H1 (cell line): ENCODE measurements around the gene BTAF1. TPM values are rescaled to one million over a fixed set of nuclear protein-coding genes. Genes with fewer than 3 reads are reported as not detected.

Experiments
- CHD1 ChIP-seq: IDR thresholded peaks from 2 replicates; pipeline ENCODE4 v1.6.1; 2012; ENCODE audit warnings: low read depth, low read length, improper control_type of control experiment
- CHD2 ChIP-seq: IDR thresholded peaks from 2 replicates; pipeline ENCODE4 v1.6.1; 2012; ENCODE audit warnings: low read length, improper control_type of control experiment
- CREB1 ChIP-seq: IDR thresholded peaks from 2 replicates; pipeline ENCODE4 v1.6.1; 2012; ENCODE audit warnings: inconsistent platforms
- E2F6 ChIP-seq: IDR thresholded peaks from 2 replicates; pipeline ENCODE4 v1.6.1; 2012; ENCODE audit warnings: inconsistent platforms
- HDAC2 ChIP-seq, 2 experiments: fragments of 300-600 bp in 1 of 2; sonication (generic) in 1 of 2; IDR thresholded peaks; 2 replicates each; pipeline ENCODE4 v1.6.1; 2011 to 2012; ENCODE audit warnings: low read depth in 2 of 2, low read length in 2 of 2, mild to moderate bottlenecking in 2 of 2, moderate library complexity in 2 of 2, borderline replicate concordance in 1 of 2, inconsistent platforms in 1 of 2
- KDM4A ChIP-seq: IDR thresholded peaks from one replicate; pipeline ENCODE4 v1.7.1; 2012; ENCODE audit warnings: low read depth, mild to moderate bottlenecking, moderate library complexity, low read length, inconsistent platforms; ENCODE audit not compliant: severe bottlenecking
- MAX ChIP-seq: IDR thresholded peaks from 2 replicates; pipeline ENCODE4 v1.6.1; 2012; ENCODE audit warnings: inconsistent platforms
- NRF1 ChIP-seq: IDR thresholded peaks from 2 replicates; pipeline ENCODE4 v1.6.1; 2011; ENCODE audit warnings: mild to moderate bottlenecking, low read depth, low read length, improper control_type of control experiment
- PHF8 ChIP-seq: fragments of 200-600 bp; sonication (generic); conservative IDR thresholded peaks from 2 replicates; pipeline ENCODE4 v1.7.1; 2012; ENCODE audit warnings: low read depth, mild to moderate bottlenecking, inconsistent platforms, low read length, moderate library complexity
- POLR2A ChIP-seq, 2 experiments: IDR thresholded peaks; 1 replicate in 1 of 2; 2 replicates in 1 of 2; pipeline ENCODE4 v1.6.1; 2011; ENCODE audit warnings: low read depth in 2 of 2, low read length in 2 of 2, mild to moderate bottlenecking in 2 of 2; ENCODE audit errors: control extremely low read depth in 1 of 2
- RAD21 ChIP-seq, 2 experiments: IDR thresholded peaks in 1 of 2; conservative IDR thresholded peaks in 1 of 2; 2 replicates each; pipeline ENCODE4 v1.6.1; 2011; ENCODE audit warnings: low read depth in 2 of 2, low read length in 2 of 2, improper control_type of control experiment in 1 of 2, inconsistent platforms in 1 of 2, mild to moderate bottlenecking in 1 of 2, moderate library complexity in 1 of 2
- RBBP5 ChIP-seq: IDR thresholded peaks from 2 replicates; pipeline ENCODE4 v1.7.1; 2012; ENCODE audit warnings: low read depth, mild to moderate bottlenecking, inconsistent platforms, low read length, moderate library complexity, borderline replicate concordance
- SIN3A ChIP-seq, 2 experiments: IDR thresholded peaks in 1 of 2; conservative IDR thresholded peaks in 1 of 2; 2 replicates each; pipeline ENCODE4 v1.6.1; 2011 to 2012; ENCODE audit warnings: low read length in 2 of 2, improper control_type of control experiment in 1 of 2, low read depth in 1 of 2, mild to moderate bottlenecking in 1 of 2
- SIRT6 ChIP-seq: IDR thresholded peaks from one replicate; pipeline ENCODE4 v1.7.1; 2012; ENCODE audit warnings: low read length, inconsistent platforms
- SP4 ChIP-seq: IDR thresholded peaks from 2 replicates; pipeline ENCODE4 v1.6.1; 2012; ENCODE audit warnings: low read length, inconsistent platforms
- SUZ12 ChIP-seq: fragments of 200-600 bp; sonication (generic); IDR thresholded peaks from 2 replicates; pipeline ENCODE4 v1.6.1; 2012; ENCODE audit warnings: mild to moderate bottlenecking, inconsistent platforms, low read length, moderate library complexity, mixed read lengths
- TBP ChIP-seq: IDR thresholded peaks from 2 replicates; pipeline ENCODE4 v1.6.1; 2011; ENCODE audit warnings: low read depth, low read length, improper control_type of control experiment
- polyA plus RNA-seq, 7 experiments: library from polyadenylated mRNA; depleted of rRNA in 3 of 7; stranded (reverse) in 5 of 7; unstranded in 2 of 7; fragments of >200 nt in 5 of 7; fragments of 200-250 nt in 2 of 7; gene quantifications; 1 replicate in 5 of 7; 2 replicates in 1 of 7; 4 replicates in 1 of 7; pipeline versions ENCODE4 v1.2.1 to v1.2.3, GENCODE V29; 2011 to 2013; ENCODE audit warnings: missing spikeins in 2 of 7, mixed read lengths in 2 of 7
- total RNA-seq: library from RNA; stranded (reverse); fragmentation: NEBNext Ultra II Directional; extraction: Animal tissue kit (Norgen Biotek cat#: 25700); gene quantifications from 2 replicates; pipeline ENCODE4 v1.2.1, GENCODE V29; 2021
- TF ChIP-seq, protein P1 (sequence below): IDR thresholded peaks from 2 replicates; pipeline ENCODE4 v1.6.1; 2011; ENCODE audit warnings: low read depth, mild to moderate bottlenecking, low read length; ENCODE audit not compliant: insufficient read depth
- TF ChIP-seq, protein P2 (sequence below): IDR thresholded peaks from 2 replicates; pipeline ENCODE4 v1.6.1; 2011; ENCODE audit warnings: low read length, improper control_type of control experiment

Gene BTAF1
- total and polyA plus RNA-seq, 2 of the 8 experiments (the other 6 are each of a cell fraction or from before 2014, with no cell fraction given): 24.5 to 39.1 TPM

GRCh38 chr10:91908337-91909116 lies 15.0 kb upstream of the BTAF1 start (continued):
- TF ChIP-seq RBBP5 (peak; percentile 62), SIRT6 (no peak), E2F6 (peak; percentile 86), RAD21 (IDR thresholded peaks at IDR 0.05 in 1 of 2, conservative IDR thresholded peaks at IDR 0.05 in 1 of 2; ENCODE audit: low read depth in 2 of 2, low read length in 2 of 2) (peak; percentile 39 to 47; a peak in 3 of 4 replicates), NRF1 (no peak), POLR2A (IDR thresholded peaks at IDR 0.05; ENCODE audit: control extremely low read depth in 1 of 2, low read depth in 2 of 2, low read length in 2 of 2) (peak; percentile 3 to 73), SP4 (no peak), CREB1 (peak; percentile 35; the same call in 1 of the 2 replicates), MAX (peak; percentile 94), SIN3A (conservative IDR thresholded peaks at IDR 0.05 in 1 of 2, IDR thresholded peaks at IDR 0.05 in 1 of 2; ENCODE audit: low read depth in 1 of 2, low read length in 2 of 2) (0 out of 4 replicates have a peak, but pooled peaks have one; percentile 34 to 75), CHD2 (no peak), SUZ12 (peak; percentile 30; the same call in 1 of the 2 replicates), KDM4A (peak; percentile 72), HDAC2 (IDR thresholded peaks at IDR 0.05; ENCODE audit: borderline replicate concordance in 1 of 2, low read depth in 2 of 2, low read length in 2 of 2) (peak in 1 of 2 experiments; percentile 78; a peak in 2 of 4 replicates), CHD1 (no peak), PHF8 (peak; percentile 67), TBP (peak; percentile 82)
- TF ChIP-seq, protein P1, sequence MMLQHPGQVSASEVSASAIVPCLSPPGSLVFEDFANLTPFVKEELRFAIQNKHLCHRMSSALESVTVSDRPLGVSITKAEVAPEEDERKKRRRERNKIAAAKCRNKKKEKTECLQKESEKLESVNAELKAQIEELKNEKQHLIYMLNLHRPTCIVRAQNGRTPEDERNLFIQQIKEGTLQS: no peak
- TF ChIP-seq, protein P2, sequence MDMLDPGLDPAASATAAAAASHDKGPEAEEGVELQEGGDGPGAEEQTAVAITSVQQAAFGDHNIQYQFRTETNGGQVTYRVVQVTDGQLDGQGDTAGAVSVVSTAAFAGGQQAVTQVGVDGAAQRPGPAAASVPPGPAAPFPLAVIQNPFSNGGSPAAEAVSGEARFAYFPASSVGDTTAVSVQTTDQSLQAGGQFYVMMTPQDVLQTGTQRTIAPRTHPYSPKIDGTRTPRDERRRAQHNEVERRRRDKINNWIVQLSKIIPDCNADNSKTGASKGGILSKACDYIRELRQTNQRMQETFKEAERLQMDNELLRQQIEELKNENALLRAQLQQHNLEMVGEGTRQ: no peak
